BLaER1 (cell line): ENCODE data around the gene ANKS1B.

Source experiments
- H3K27ac ChIP-seq: shearing (Covaris generic); formaldehyde crosslinking; 2 replicates; pipeline ENCODE4 v1.8.1; 2022
- H3K27me3 ChIP-seq: shearing (Covaris generic); formaldehyde crosslinking; 2 replicates; pipeline ENCODE4 v1.8.1; 2022
- H3K36me3 ChIP-seq: shearing (Covaris generic); formaldehyde crosslinking; 2 replicates; pipeline ENCODE4 v1.8.1; 2022
- H3K4me1 ChIP-seq: shearing (Covaris generic); formaldehyde crosslinking; 2 replicates; pipeline ENCODE4 v1.8.1; 2022
- H3K4me2 ChIP-seq: shearing (Covaris generic); formaldehyde crosslinking; 2 replicates; pipeline ENCODE4 v1.8.1; 2022
- H3K4me3 ChIP-seq: shearing (Covaris generic); formaldehyde crosslinking; 2 replicates; pipeline ENCODE4 v1.8.1; 2022
- H3K9ac ChIP-seq: shearing (Covaris generic); formaldehyde crosslinking; 2 replicates; pipeline ENCODE4 v1.8.1; 2022
- H3K9me3 ChIP-seq: shearing (Covaris generic); formaldehyde crosslinking; 2 replicates; pipeline ENCODE4 v1.8.1; 2022
- H4K20me1 ChIP-seq: shearing (Covaris generic); formaldehyde crosslinking; 2 replicates; pipeline ENCODE4 v1.8.1; 2022
- Cebpa-rat ChIP-seq: shearing (Covaris generic); IDR thresholded peaks from 2 replicates; pipeline ENCODE4 v1.8.1; 2022

ANKS1B gene

DNA sequence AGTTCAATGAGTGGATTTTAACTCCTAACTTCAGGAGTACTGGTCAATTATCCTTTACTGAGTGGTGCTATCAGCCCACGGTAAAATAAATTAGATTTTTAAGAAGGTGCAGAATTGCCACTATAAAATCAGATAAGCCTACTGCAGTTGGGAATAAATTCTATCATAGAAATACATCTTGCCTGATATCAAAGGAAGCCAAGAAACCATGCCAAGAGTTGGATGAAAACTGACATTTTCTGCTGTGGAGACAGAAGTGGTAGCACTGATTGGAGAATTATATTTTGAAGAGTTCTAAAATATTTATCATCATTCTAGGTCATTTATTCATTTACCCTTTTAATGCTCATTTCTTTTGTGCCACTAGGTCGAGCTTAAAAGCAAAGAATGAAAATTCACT is 874.5 kb downstream of the ANKS1B start:
- Histone ChIP-seq H3K4me3 (no peak overlapping the region), H3K4me1 (no peaks in the 10 kb centered on the region), H3K27ac (no peak overlapping the region), H3K9ac (no peak overlapping the region), H3K4me2 (no peak overlapping the region), H3K27me3 (no peaks in the 10 kb centered on the region), H4K20me1 (no peaks in the 10 kb centered on the region), H3K36me3 (peaks cover 13% of the 10 kb centered on the region; the same call in 1 of the 2 replicates), H3K9me3 (no peaks in the 10 kb centered on the region)
- TF ChIP-seq Cebpa-rat = no peak

GRCh38 chr12:99108924-99109323 is 875.8 kb downstream of the ANKS1B start:
- no peaks in the 10 kb centered on the region for H3K9me3 ChIP-seq
- no peaks in the 10 kb centered on the region for H4K20me1 ChIP-seq
- H3K27ac ChIP-seq = no peak overlapping the region
- TF ChIP-seq Cebpa-rat = no peak
- H3K4me3 ChIP-seq = no peak overlapping the region
- H3K4me1 ChIP-seq = no peaks in the 10 kb centered on the region
- peaks cover 13% of the 10 kb centered on the region; the same call in 1 of the 2 replicates for H3K36me3 ChIP-seq
- H3K27me3 ChIP-seq = no peaks in the 10 kb centered on the region
- no peak overlapping the region for H3K9ac ChIP-seq
- no peak overlapping the region for H3K4me2 ChIP-seq

DNA sequence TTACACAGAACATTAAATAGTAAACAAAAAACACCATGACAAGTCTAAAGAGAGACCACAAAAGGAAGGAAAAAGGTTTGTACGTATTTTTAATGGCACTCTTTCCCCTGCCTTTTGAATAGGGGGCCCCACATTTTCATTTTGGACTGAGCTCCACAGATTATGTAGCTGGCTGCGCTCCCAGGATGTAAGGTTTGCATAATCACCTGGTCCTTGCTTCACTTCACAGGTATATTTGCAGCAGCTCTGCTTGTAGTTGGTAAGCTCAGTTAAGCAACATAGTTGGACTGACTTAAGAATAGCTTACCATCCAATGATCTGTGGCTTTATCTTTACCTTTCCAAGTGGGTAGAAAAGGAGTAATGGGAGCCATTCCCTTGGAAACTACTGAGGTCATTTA is 885.0 kb downstream of the ANKS1B start:
- H3K4me3 ChIP-seq = no peak overlapping the region
- H4K20me1 ChIP-seq = no peaks in the 10 kb centered on the region
- no peak for TF ChIP-seq Cebpa-rat
- H3K9me3 ChIP-seq = no peaks in the 10 kb centered on the region
- no peak overlapping the region for H3K9ac ChIP-seq
- peaks cover 28% of the 10 kb centered on the region for H3K36me3 ChIP-seq
- peaks cover 2% of the 10 kb centered on the region; the same call in 1 of the 2 replicates for H3K4me1 ChIP-seq
- H3K27ac ChIP-seq = no peak overlapping the region
- H3K27me3 ChIP-seq = no peaks in the 10 kb centered on the region
- H3K4me2 ChIP-seq = no peak overlapping the region

DNA sequence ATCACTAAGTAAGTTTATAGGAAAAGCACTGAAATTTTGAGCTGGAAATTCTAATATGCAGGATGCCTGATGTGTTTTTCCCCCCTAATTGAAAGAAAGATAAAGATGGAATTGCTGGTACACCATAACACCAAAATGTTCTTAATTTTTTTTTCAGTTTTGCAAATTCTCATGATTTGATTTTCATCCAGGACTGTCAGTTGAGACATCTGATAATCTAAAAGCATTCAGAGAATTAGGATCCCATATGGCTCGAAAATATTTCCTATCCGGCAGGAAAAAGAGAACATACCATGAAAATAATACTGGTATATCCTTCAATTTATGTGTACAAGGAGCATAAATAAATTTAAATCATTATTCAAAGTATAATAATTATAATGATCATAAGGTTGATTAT is 887.6 kb downstream of the ANKS1B start:
- no peak overlapping the region for H3K4me3 ChIP-seq
- H3K9me3 ChIP-seq = no peaks in the 10 kb centered on the region
- H3K27ac ChIP-seq = no peak overlapping the region
- H3K4me1 ChIP-seq = peaks cover 29% of the 10 kb centered on the region
- H4K20me1 ChIP-seq = no peaks in the 10 kb centered on the region
- H3K9ac ChIP-seq = no peak overlapping the region
- no peak for TF ChIP-seq Cebpa-rat
- H3K36me3 ChIP-seq = peaks cover 22% of the 10 kb centered on the region
- H3K27me3 ChIP-seq = no peaks in the 10 kb centered on the region
- H3K4me2 ChIP-seq = no peak overlapping the region

GRCh38 chr12:99093166-99093565 is 891.6 kb downstream of the ANKS1B start:
- H3K27ac ChIP-seq = peak overlapping the region; percentile 39
- H3K27me3 ChIP-seq = no peaks in the 10 kb centered on the region
- H3K4me2 ChIP-seq = peak overlapping the region; percentile 68

GRCh38 chr12:99092100-99092851 is 892.5 kb downstream of the ANKS1B start:
- H3K36me3 ChIP-seq = no peaks in the 10 kb centered on the region
- H3K4me3 ChIP-seq = 0 out of 2 replicates have a peak overlapping the region, but pooled peaks have one; percentile 2
- H3K4me2 ChIP-seq = peak overlapping the region; percentile 68
- no peak overlapping the region for H3K9ac ChIP-seq
- H3K27me3 ChIP-seq = no peaks in the 10 kb centered on the region
- H3K4me1 ChIP-seq = peaks cover 37% of the 10 kb centered on the region
- no peak for TF ChIP-seq Cebpa-rat
- no peaks in the 10 kb centered on the region for H3K9me3 ChIP-seq
- no peaks in the 10 kb centered on the region for H4K20me1 ChIP-seq
- H3K27ac ChIP-seq = peak overlapping the region; percentile 58

More at GRCh38 chr12:99093166-99093565, 891.6 kb downstream of the ANKS1B start:
- TF ChIP-seq Cebpa-rat = no peak
- Histone ChIP-seq H3K4me1 (peaks cover 37% of the 10 kb centered on the region), H3K9me3 (no peaks in the 10 kb centered on the region), H3K4me3 (no peak overlapping the region), H4K20me1 (no peaks in the 10 kb centered on the region), H3K36me3 (no peaks in the 10 kb centered on the region), H3K9ac (no peak overlapping the region)

DNA sequence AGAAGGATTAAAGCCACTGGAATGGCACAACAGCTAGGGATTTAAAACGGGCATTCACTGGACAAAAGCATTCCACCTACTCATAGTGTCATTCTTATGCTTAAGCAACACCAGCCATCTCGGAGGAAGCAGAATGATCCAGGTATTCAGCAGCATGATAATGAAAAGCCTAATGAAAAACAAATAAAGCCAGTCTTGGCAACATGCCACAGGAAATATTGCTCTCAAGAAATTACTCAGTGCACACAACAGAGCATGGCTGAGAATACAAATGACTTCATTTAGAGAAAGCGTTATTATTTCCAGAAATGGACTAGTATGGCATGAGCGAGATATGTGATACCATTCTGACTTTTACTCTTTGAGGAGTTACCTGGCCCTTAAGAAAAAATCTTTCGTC is 897.5 kb downstream of the ANKS1B start:
- no peaks in the 10 kb centered on the region for H3K9me3 ChIP-seq
- H3K4me1 ChIP-seq = peaks cover 10% of the 10 kb centered on the region
- H3K4me3 ChIP-seq = no peak overlapping the region
- no peak overlapping the region for H3K4me2 ChIP-seq
- no peak overlapping the region for H3K9ac ChIP-seq
- no peak overlapping the region for H3K27ac ChIP-seq
- TF ChIP-seq Cebpa-rat = no peak
- H3K36me3 ChIP-seq = peaks cover 39% of the 10 kb centered on the region
- no peaks in the 10 kb centered on the region for H4K20me1 ChIP-seq
- H3K27me3 ChIP-seq = no peaks in the 10 kb centered on the region

DNA sequence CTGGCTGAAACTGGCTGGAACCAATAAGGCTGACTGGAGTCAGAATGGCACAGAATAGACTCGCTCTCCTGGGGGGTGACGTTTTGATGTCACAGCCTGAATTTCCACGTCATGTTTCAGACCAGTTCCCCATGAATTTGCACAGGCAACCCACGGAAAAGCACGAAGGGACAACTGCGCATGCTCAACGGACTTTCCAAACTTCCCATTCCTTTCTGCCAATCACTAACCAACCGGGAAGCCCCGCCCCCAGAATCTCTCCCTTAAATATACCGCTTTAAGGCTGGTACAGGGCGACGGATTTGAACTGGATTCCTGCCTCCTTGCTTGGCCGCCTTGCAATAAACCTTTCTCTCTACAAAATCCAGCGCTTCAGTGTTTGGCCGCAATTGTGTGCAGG is 904.9 kb downstream of the ANKS1B start:
- Histone ChIP-seq H3K4me3 (no peak overlapping the region), H3K27me3 (no peaks in the 10 kb centered on the region), H3K27ac (no peak overlapping the region), H3K36me3 (peaks cover 74% of the 10 kb centered on the region), H3K4me2 (no peak overlapping the region), H3K9ac (no peak overlapping the region), H3K4me1 (no peaks in the 10 kb centered on the region), H4K20me1 (no peaks in the 10 kb centered on the region), H3K9me3 (no peaks in the 10 kb centered on the region)
- no peak for TF ChIP-seq Cebpa-rat

- H3K4me3 ChIP-seq = no peak overlapping the region
- no peak for TF ChIP-seq Cebpa-rat
- no peaks in the 10 kb centered on the region for H3K9me3 ChIP-seq
- H4K20me1 ChIP-seq = no peaks in the 10 kb centered on the region
- no peaks in the 10 kb centered on the region for H3K4me1 ChIP-seq
- no peaks in the 10 kb centered on the region for H3K27me3 ChIP-seq
- H3K27ac ChIP-seq = no peak overlapping the region
- H3K9ac ChIP-seq = no peak overlapping the region
- H3K36me3 ChIP-seq = peaks cover 68% of the 10 kb centered on the region
- no peak overlapping the region for H3K4me2 ChIP-seq
These were observed 915.6 kb downstream of the ANKS1B start for GRCh38 chr12:99068993-99069747.

DNA sequence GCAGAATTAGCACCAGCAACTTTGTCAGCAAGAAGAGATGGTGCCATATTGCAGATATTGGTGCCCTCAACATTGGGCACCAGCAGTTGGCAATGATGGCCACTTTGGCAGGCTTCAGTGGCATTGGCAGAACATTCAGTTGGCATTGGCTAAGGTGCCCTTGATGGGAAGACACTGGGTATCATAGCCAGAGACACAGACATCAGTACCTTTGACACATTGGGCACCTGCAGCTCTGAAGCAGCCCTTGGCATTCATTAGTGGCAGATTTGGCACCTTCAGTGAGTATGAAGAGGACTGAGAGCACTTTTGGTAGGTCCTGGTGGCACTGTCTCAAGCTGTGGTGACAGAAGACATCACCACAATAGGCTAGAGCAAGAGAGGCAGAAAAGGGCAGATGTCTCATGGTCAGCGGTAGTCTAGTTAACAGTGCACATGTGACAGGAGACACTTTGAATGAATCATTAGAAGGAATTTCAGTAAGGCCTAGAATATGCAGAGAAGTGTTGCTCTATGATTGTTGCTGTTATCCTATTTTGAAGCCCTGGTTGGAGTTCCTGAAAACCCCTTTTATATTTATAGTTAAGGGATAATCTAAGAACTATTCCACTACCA is 917.5 kb downstream of the ANKS1B start:
- H3K27me3 ChIP-seq = no peaks in the 10 kb centered on the region
- no peaks in the 10 kb centered on the region for H3K9me3 ChIP-seq

More for the DNA sequence above, 917.5 kb downstream of the ANKS1B start:
- H4K20me1 ChIP-seq = no peaks in the 10 kb centered on the region
- no peak overlapping the region for H3K27ac ChIP-seq
- no peak overlapping the region for H3K4me2 ChIP-seq
- no peak overlapping the region for H3K4me3 ChIP-seq
- H3K4me1 ChIP-seq = no peaks in the 10 kb centered on the region
- no peak overlapping the region for H3K9ac ChIP-seq
- H3K36me3 ChIP-seq = peaks cover 67% of the 10 kb centered on the region
- TF ChIP-seq Cebpa-rat = no peak
